Measurements from ENCODE around the gene CAPN12. TPM values are rescaled to one million over a fixed set of nuclear protein-coding genes. Genes with fewer than 3 reads are reported as not detected.

CAPN12 gene
- polyA plus RNA-seq, 2 of the 4 experiments (the other 2 are of a cell fraction), result 10.0 to 11.7 TPM

GRCh38 chr19:38728752-38729541 lies 15.3 kb downstream of the CAPN12 start:
- Histone ChIP-seq H3K4me1 (peaks cover 75% of the 10 kb centered on the region), H3K27ac (peak overlapping the region; percentile 53 to 79; a peak in 5 of 6 replicates), H3K9me3 (no peaks in the 10 kb centered on the region), H3K4me3 (no peak overlapping the region), H3K4me2 (0 out of 3 replicates have a peak overlapping the region, but pooled peaks have one; percentile 7)
- no peak for FAIRE-seq
- DNase-seq (ENCODE audit: low read depth in 1 of 2, low spot score in 1 of 2), result no peak
- POLR2A ChIA-PET, result no interaction called here
- TF ChIP-seq JUNB (IDR thresholded peaks at IDR 0.05) (no peak), E2F6 (IDR thresholded peaks at IDR 0.05; ENCODE audit: borderline replicate concordance, low read depth) (no peak), KDM1A (IDR thresholded peaks at IDR 0.05; ENCODE audit: low read depth) (no peak), JUN (IDR thresholded peaks at IDR 0.05) (peak in 1 of 2 experiments; percentile 39; a peak in 2 of 5 replicates), RCOR1 (IDR thresholded peaks at IDR 0.05; ENCODE audit: low read depth, low read length) (no peak)
- TF ChIP-seq, protein P1, sequence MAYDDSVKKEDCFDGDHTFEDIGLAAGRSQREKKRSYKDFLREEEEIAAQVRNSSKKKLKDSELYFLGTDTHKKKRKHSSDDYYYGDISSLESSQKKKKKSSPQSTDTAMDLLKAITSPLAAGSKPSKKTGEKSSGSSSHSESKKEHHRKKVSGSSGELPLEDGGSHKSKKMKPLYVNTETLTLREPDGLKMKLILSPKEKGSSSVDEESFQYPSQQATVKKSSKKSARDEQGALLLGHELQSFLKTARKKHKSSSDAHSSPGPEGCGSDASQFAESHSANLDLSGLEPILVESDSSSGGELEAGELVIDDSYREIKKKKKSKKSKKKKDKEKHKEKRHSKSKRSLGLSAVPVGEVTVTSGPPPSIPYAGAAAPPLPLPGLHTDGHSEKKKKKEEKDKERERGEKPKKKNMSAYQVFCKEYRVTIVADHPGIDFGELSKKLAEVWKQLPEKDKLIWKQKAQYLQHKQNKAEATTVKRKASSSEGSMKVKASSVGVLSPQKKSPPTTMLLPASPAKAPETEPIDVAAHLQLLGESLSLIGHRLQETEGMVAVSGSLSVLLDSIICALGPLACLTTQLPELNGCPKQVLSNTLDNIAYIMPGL (CRISPR knock-in tag; IDR thresholded peaks at IDR 0.05; ENCODE audit: borderline replicate concordance), result no peak
- CTCF ChIA-PET, result interaction anchor here (0.8 to 38.0 kb wide), 17 partner anchors 7 to 201 kb away, joined by 3 to 764 read pairs (median 5); partner anchors contain the start of genes ACTN4, MRPS12 and SARS2
- 85% methylated on average over 36 of the region's 37 CpGs for WGBS (ENCODE audit: missing lambda C conversion rate)
- peak; percentile 0; a peak in 3 of 6 replicates for ATAC-seq

GRCh38 chr19:38727868-38728660 lies 16.2 kb downstream of the CAPN12 start:
- DNase-seq (ENCODE audit: low read depth in 1 of 2, low spot score in 1 of 2), result no peak

GRCh38 chr19:38727306-38727867 lies 16.9 kb downstream of the CAPN12 start:
- no peak overlapping the region for H3K4me2 ChIP-seq
- 89% methylated on average over 17 of the region's 17 CpGs for WGBS (ENCODE audit: missing lambda C conversion rate)
- DNase-seq (ENCODE audit: low read depth in 1 of 2, low spot score in 1 of 2) (no peak), FAIRE-seq (no peak), ATAC-seq (no peak)
- no peak overlapping the region for H3K4me3 ChIP-seq
- ChIA-PET CTCF (interaction anchor here (1.0 to 38.0 kb wide), 12 partner anchors 5 to 203 kb away, joined by 3 to 764 read pairs (median 4); partner anchors contain the start of genes ACTN4, MRPS12 and SARS2), POLR2A (no interaction called here)
- no peaks in the 10 kb centered on the region for H3K9me3 ChIP-seq
- H3K4me1 ChIP-seq, result peaks cover 59% of the 10 kb centered on the region
- TF ChIP-seq MYC (IDR thresholded peaks at IDR 0.05; ENCODE audit: borderline replicate concordance, low read length), result no peak
- H3K27ac ChIP-seq, result peak overlapping the region in 1 of 2 experiments; percentile 79; a peak in 2 of 6 replicates

More at GRCh38 chr19:38727868-38728660, 16.2 kb downstream of the CAPN12 start:
- 86% methylated on average over 33 of the region's 33 CpGs for WGBS (ENCODE audit: missing lambda C conversion rate)
- ChIA-PET POLR2A (no interaction called here), CTCF (interaction anchor here (1.0 to 38.0 kb wide), 15 partner anchors 6 to 203 kb away, joined by 3 to 764 read pairs (median 4); partner anchors contain the start of genes MRPS12 and SARS2)
- no peak for TF ChIP-seq TP53 (CRISPR knock-in tag; IDR thresholded peaks at IDR 0.05)
- peak; percentile 42 for TF ChIP-seq ZFP36 (IDR thresholded peaks at IDR 0.05; ENCODE audit: borderline replicate concordance, partially characterized antibody)
- H3K27ac ChIP-seq, result peak overlapping the region in 1 of 2 experiments; percentile 79; a peak in 3 of 6 replicates
- H3K9me3 ChIP-seq, result no peaks in the 10 kb centered on the region
- H3K4me1 ChIP-seq, result peaks cover 66% of the 10 kb centered on the region
- no peak overlapping the region for H3K4me3 ChIP-seq
- FAIRE-seq (no peak), ATAC-seq (peak in 1 of 2 experiments; percentile 3; a peak in 2 of 6 replicates)
- no peak overlapping the region for H3K4me2 ChIP-seq

DNA sequence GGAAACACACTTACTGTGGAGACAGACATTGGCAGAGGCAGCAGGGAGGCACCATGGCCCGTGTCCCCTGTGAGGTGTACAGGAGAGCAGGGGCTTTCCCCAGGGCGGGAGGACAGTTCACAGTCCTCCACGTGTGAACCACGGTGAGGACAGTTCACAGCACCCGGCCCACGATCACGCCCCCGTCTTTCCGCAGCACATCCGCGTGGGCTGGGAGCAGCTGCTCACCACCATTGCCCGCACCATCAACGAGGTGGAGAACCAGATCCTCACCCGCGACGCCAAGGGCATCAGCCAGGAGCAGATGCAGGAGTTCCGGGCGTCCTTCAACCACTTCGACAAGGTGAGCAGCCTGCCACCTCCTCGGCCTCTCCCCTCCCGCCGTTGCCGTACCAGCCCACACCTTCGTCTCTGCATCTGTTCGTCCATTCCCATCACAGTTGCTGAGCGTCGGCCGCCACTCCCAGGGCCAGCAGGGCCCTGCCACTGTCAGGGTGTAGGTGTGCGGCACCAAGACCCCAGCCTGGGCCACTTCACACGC lies 17.4 kb downstream of the CAPN12 start:
- Histone ChIP-seq H3K9me3 (no peaks in the 10 kb centered on the region), H3K4me3 (no peak overlapping the region), H3K4me2 (no peak overlapping the region), H3K4me1 (peaks cover 54% of the 10 kb centered on the region), H3K27ac (peak overlapping the region in 1 of 2 experiments; percentile 79; a peak in 2 of 6 replicates)
- CTCF ChIA-PET, result interaction anchor here (0.6 to 38.0 kb wide), 15 partner anchors 5 to 324 kb away, joined by 3 to 764 read pairs (median 4); partner anchors contain the start of genes ACTN4, FAM98C, MRPS12 and SARS2
- no peak for DNase-seq (ENCODE audit: low read depth in 1 of 2, low spot score in 1 of 2)
- 90% methylated on average over 30 of the region's 30 CpGs for WGBS (ENCODE audit: missing lambda C conversion rate)
- no peak for ATAC-seq
- peak; percentile 59 for FAIRE-seq
- POLR2A ChIA-PET, result interaction anchor here (1.1 kb wide), 1 partner anchor 43 kb away, joined by 3 read pairs; no protein-coding TSS in a partner anchor
- TF ChIP-seq TFCP2L1 (CRISPR knock-in tag; IDR thresholded peaks at IDR 0.05), result no peak
- peak; percentile 4 to 36; a peak in 1 of 5 replicates for TF ChIP-seq JUN (IDR thresholded peaks at IDR 0.05)
- no peak for TF ChIP-seq HOXA7 (CRISPR knock-in tag; IDR thresholded peaks at IDR 0.05)
- TF ChIP-seq FOSB (CRISPR knock-in tag; IDR thresholded peaks at IDR 0.05), result peak; percentile 33; the same call in 1 of the 2 replicates
- peak; percentile 77 for TF ChIP-seq POLR2AphosphoS2 (conservative IDR thresholded peaks at IDR 0.05; ENCODE audit: low read length)
- no peak for TF ChIP-seq POLR2A (IDR thresholded peaks at IDR 0.05; ENCODE audit: low read length)
